Suprapubic skin (tissue), 4 donors: ENCODE results near the gene FAM171A1.

Experiments used
- POLR2A ChIP-seq, 2 donors: fragments of 450-650 bp; IDR thresholded peaks; one replicate each; pipeline ENCODE4 v1.6.1; 2017; ENCODE audit warnings: antibody characterized with exemption in 2 of 2, mild to moderate bottlenecking in 2 of 2, moderate library complexity in 2 of 2
- POLR2AphosphoS5 ChIP-seq, 3 donors: sonication (generic); formaldehyde crosslinking; IDR thresholded peaks; one replicate each; pipeline ENCODE4 v1.6.1; 2017; ENCODE audit warnings: antibody characterized with exemption in 3 of 3
- TF ChIP-seq, protein P1 (sequence below), 2 donors: fragments of 200-600 bp in 1 of 2; fragments of 450-650 bp in 1 of 2; sonication (generic) in 1 of 2; IDR thresholded peaks; one replicate each; pipeline ENCODE4 v1.5.1; 2016 to 2019; ENCODE audit warnings: antibody characterized with exemption in 2 of 2, mild to moderate bottlenecking in 1 of 2, moderate library complexity in 1 of 2

DNA sequence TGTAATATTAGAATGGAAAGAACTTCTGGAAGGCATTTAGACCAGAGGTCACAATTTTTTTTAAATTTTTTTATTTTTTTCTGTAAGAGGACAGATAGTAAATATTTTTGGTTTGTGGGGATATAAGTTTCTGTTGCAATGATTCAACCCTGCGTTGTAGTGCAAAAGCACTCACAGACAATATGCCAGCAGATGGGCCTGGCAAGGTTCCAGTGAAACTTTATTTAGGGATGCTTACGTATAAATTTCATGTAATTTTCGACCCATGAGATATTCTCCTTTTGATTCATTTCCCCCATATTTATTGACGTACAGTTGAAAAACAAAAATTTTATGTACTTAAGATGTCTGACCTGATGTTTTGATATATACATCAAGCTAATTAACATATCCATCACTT is 129.8 kb downstream of the FAM171A1 start:
- TF ChIP-seq POLR2A (IDR thresholded peaks at IDR 0.05): no peak
- TF ChIP-seq, protein P1, sequence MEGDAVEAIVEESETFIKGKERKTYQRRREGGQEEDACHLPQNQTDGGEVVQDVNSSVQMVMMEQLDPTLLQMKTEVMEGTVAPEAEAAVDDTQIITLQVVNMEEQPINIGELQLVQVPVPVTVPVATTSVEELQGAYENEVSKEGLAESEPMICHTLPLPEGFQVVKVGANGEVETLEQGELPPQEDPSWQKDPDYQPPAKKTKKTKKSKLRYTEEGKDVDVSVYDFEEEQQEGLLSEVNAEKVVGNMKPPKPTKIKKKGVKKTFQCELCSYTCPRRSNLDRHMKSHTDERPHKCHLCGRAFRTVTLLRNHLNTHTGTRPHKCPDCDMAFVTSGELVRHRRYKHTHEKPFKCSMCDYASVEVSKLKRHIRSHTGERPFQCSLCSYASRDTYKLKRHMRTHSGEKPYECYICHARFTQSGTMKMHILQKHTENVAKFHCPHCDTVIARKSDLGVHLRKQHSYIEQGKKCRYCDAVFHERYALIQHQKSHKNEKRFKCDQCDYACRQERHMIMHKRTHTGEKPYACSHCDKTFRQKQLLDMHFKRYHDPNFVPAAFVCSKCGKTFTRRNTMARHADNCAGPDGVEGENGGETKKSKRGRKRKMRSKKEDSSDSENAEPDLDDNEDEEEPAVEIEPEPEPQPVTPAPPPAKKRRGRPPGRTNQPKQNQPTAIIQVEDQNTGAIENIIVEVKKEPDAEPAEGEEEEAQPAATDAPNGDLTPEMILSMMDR (IDR thresholded peaks at IDR 0.05): no peak
- no peak for TF ChIP-seq POLR2AphosphoS5 (IDR thresholded peaks at IDR 0.05)
